Gastrocnemius medialis (tissue), 4 donors: Measurements from ENCODE around the gene PIGB.

ENCODE experiments used
- CTCF ChIP-seq, 5 experiments: fragments of 450-650 bp in 3 of 5; fragments of 200-600 bp in 2 of 5; sonication (generic) in 2 of 5; IDR thresholded peaks in 4 of 5; conservative IDR thresholded peaks in 1 of 5; 1 replicate in 4 of 5; 2 replicates in 1 of 5; pipeline ENCODE4 v1.5.1; 2016 to 2019; ENCODE audit warnings: antibody characterized with exemption in 5 of 5, mild to moderate bottlenecking in 3 of 5, moderate library complexity in 3 of 5
- POLR2A ChIP-seq, 2 donors: fragments of 450-650 bp; IDR thresholded peaks; one replicate each; pipeline ENCODE4 v1.6.1; 2017; ENCODE audit warnings: antibody characterized with exemption in 2 of 2, mild to moderate bottlenecking in 2 of 2, moderate library complexity in 2 of 2

- TF ChIP-seq CTCF (IDR thresholded peaks at IDR 0.05 in 4 of 5, conservative IDR thresholded peaks at IDR 0.05 in 1 of 5): no peak
- no peak for TF ChIP-seq POLR2A (IDR thresholded peaks at IDR 0.05)
Observed at GRCh38 chr15:55337160-55337559, 18.1 kb downstream of the PIGB start.
